ENCODE measurements around the gene CNNM1.

Gene CNNM1

DNA sequence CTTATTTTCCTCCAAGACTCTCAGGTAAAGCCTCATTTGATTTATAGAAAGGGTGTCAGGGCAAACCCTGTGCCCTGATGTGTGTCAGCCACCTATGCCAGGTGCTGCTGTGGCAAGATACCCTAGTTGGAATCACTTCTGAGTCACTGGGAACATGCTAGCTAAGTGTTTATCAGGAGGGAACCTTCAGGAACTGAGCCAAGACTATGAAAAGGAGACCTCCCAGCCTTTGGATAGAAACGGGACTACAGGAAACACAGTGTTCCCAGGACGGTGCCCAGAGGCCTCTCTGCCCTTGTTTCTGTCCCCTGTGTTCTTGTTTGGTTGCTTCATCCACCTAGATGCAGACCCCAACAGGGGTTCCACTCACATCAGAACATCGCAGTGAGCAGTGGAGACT, 28.5 kb downstream of the CNNM1 start:
- H3K4me3 ChIP-seq (ENCODE audit: low read depth, low read length) = no peak overlapping the region
- TF ChIP-seq CTCF (IDR thresholded peaks at IDR 0.05; ENCODE audit: borderline replicate concordance, insufficient read depth, low read depth, low read length) = no peak

- H3K4me3 ChIP-seq (ENCODE audit: low read depth, low read length) = no peak overlapping the region
- no peak for TF ChIP-seq CTCF (IDR thresholded peaks at IDR 0.05; ENCODE audit: borderline replicate concordance, insufficient read depth, low read depth, low read length)
Measured at GRCh38 chr10:99358101-99358500, 28.9 kb downstream of the CNNM1 start.

- H3K4me3 ChIP-seq (ENCODE audit: low read depth, low read length) = no peak overlapping the region
- TF ChIP-seq CTCF (IDR thresholded peaks at IDR 0.05; ENCODE audit: borderline replicate concordance, insufficient read depth, low read depth, low read length) = no peak
Measured at GRCh38 chr10:99360934-99361333, 31.8 kb downstream of the CNNM1 start.

DNA sequence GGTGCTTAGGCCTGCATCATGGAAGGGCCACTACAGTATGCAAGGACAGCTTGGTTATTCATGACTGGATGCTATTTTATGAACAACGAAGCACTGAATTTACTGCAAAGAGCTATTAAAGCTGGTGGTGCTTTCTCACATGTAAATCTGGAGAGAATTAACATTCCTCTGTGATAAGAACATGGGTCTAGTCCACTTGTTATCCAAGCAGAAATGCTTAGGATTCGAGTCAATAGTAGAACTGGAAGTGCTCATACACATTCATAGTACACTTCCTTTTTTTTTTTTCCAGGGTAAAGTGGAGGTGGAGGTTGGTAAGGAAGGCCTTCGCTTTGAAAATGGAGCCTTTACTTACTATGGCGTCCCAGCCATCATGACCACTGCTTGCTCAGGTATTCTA, 35.0 kb downstream of the CNNM1 start:
- no peak overlapping the region for H3K4me3 ChIP-seq (ENCODE audit: low read depth, low read length)
- no peak for TF ChIP-seq CTCF (IDR thresholded peaks at IDR 0.05; ENCODE audit: borderline replicate concordance, insufficient read depth, low read depth, low read length)

GRCh38 chr10:99365311-99365710, 36.2 kb downstream of the CNNM1 start:
- no peak for TF ChIP-seq CTCF (IDR thresholded peaks at IDR 0.05; ENCODE audit: borderline replicate concordance, insufficient read depth, low read depth, low read length)
- no peak overlapping the region for H3K4me3 ChIP-seq (ENCODE audit: low read depth, low read length)

DNA sequence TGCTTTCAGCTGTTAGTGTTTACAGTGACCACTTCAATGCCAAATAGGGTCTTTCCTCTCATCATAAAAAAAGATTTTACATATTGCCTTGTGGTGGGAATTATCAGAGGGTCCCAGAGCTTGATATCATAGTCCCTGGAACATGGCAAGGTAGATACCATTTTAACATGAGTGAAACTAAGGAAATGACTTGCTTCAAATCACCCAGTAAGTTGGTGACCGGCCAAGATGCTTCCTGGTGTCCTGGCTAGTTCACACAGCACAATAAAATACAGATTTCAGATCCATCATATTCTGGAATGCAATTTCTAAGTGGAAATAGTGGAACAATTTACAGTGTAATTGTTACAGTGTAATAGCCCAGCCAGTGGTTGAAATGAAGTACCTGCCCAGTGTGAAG, 36.6 kb downstream of the CNNM1 start:
- TF ChIP-seq CTCF (IDR thresholded peaks at IDR 0.05; ENCODE audit: borderline replicate concordance, insufficient read depth, low read depth, low read length) = no peak
- H3K4me3 ChIP-seq (ENCODE audit: low read depth, low read length) = no peak overlapping the region

- TF ChIP-seq CTCF (IDR thresholded peaks at IDR 0.05; ENCODE audit: borderline replicate concordance, insufficient read depth, low read depth, low read length) = no peak
- no peak overlapping the region for H3K4me3 ChIP-seq (ENCODE audit: low read depth, low read length)
Measured at GRCh38 chr10:99366666-99367065, 37.5 kb downstream of the CNNM1 start.

Measured in GM12875 (cell line).